ENCODE results near the gene KRTAP9-6. TPM values are rescaled to one million over a fixed set of nuclear protein-coding genes. Genes with fewer than 3 reads are reported as not detected.

KRTAP9-6 gene
- total RNA-seq, 1 experiment from 2014 or later, result not detected

- BruUV-seq (replicated peaks), result no TSS peak
- Histone ChIP-seq H3K27ac (ENCODE audit: low read length) (no peak overlapping the region), H2AFZ (ENCODE audit: low read length) (no peak overlapping the region), H3K4me3 (ENCODE audit: low read length) (no peak overlapping the region), H3K4me2 (ENCODE audit: low read length) (no peak overlapping the region), H3K9me2 (replicated peaks; ENCODE audit: low read length) (no peaks in the 10 kb centered on the region), H3K36me3 (ENCODE audit: low read depth, low read length) (no peaks in the 10 kb centered on the region), H3K4me1 (ENCODE audit: insufficient read depth, low read length) (no peaks in the 10 kb centered on the region), H4K20me1 (ENCODE audit: low read length) (no peaks in the 10 kb centered on the region), H3K27me3 (ENCODE audit: low read length) (no peaks in the 10 kb centered on the region), H3K9me3 (ENCODE audit: low read length) (no peaks in the 10 kb centered on the region), H3K79me2 (ENCODE audit: low read length) (no peaks in the 10 kb centered on the region), H3K9ac (ENCODE audit: low read length) (no peak overlapping the region), H3F3A (ENCODE audit: low read length, unreplicated experiment) (no peaks in the 10 kb centered on the region)
- no peak for TF ChIP-seq EZH2 (IDR thresholded peaks at IDR 0.05; ENCODE audit: low read length, unreplicated experiment)
- no peak for TF ChIP-seq CTCF (conservative IDR thresholded peaks at IDR 0.05; ENCODE audit: low read depth, low read length)
- no peak for TF ChIP-seq EZH2phosphoT487 (IDR thresholded peaks at IDR 0.05; ENCODE audit: borderline replicate concordance, low read length)
- intact Hi-C loops (cut with micrococcal nuclease), result no loop called here
- ChIA-PET POLR2A (ENCODE audit: unreplicated experiment) (no interaction called here), CTCF (no interaction called here)
- no peak for ATAC-seq
- no peak for DNase-seq
Observed at GRCh38 chr17:41308251-41308917, 43.2 kb downstream of the KRTAP9-6 start.

GRCh38 chr17:41308918-41309359 lies 43.8 kb downstream of the KRTAP9-6 start, which contains the start of gene KRTAP16-1:
Gene KRTAP16-1, minus strand, starts transcription at chr17:41309309. Its CDS starts 56 bp downstream, at chr17:41309253.
- Histone ChIP-seq H3K4me3 (ENCODE audit: low read length) (no peak within 1 kb of the TSS), H3K4me2 (ENCODE audit: low read length) (no peak within 1 kb of the TSS), H3K9me2 (replicated peaks; ENCODE audit: low read length) (no peaks in the 10 kb centered on the region), H3K79me2 (ENCODE audit: low read length) (no peaks in the 10 kb centered on the region), H3K36me3 (ENCODE audit: low read depth, low read length) (no peaks in the 10 kb centered on the region), H4K20me1 (ENCODE audit: low read length) (no peaks in the 10 kb centered on the region), H3K27me3 (ENCODE audit: low read length) (no peaks in the 10 kb centered on the region), H2AFZ (ENCODE audit: low read length) (no peak within 1 kb of the TSS), H3K9ac (ENCODE audit: low read length) (no peak within 1 kb of the TSS), H3F3A (ENCODE audit: low read length, unreplicated experiment) (no peaks in the 10 kb centered on the region), H3K4me1 (ENCODE audit: insufficient read depth, low read length) (no peaks in the 10 kb centered on the region), H3K27ac (ENCODE audit: low read length) (no peak within 1 kb of the TSS), H3K9me3 (ENCODE audit: low read length) (no peaks in the 10 kb centered on the region)
- TF ChIP-seq EZH2 (IDR thresholded peaks at IDR 0.05; ENCODE audit: low read length, unreplicated experiment) (no peak), CTCF (conservative IDR thresholded peaks at IDR 0.05; ENCODE audit: low read depth, low read length) (no peak), EZH2phosphoT487 (IDR thresholded peaks at IDR 0.05; ENCODE audit: borderline replicate concordance, low read length) (no peak)
- intact Hi-C loops (cut with micrococcal nuclease), result no loop called here
- no peak for DNase-seq
- ChIA-PET POLR2A (ENCODE audit: unreplicated experiment) (no interaction called here), CTCF (no interaction called here)
- ATAC-seq, result no peak
- BruUV-seq (replicated peaks), result no TSS peak

DNA sequence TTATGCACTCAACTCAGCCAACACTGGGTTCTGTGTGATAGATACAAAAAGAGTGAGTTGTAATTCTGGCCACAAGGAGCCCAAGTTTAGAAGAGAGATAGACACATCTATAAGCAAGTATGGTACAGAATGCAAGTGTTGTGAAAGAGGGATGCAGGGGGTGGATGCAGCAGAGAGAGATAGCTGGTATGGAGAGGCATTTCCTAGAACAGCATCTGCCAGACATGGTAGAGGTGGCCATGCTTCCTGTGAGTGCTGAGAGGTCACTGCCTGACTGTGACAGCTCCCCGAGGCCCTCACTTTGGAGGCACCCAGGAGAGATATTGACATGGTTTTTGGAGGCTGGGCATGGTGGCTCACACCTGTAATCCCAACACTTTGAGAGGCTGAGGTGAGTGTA lies 45.9 kb downstream of the KRTAP9-6 start:
- no peak overlapping the region for H3K27ac ChIP-seq (ENCODE audit: low read length)
- no peak overlapping the region for H2AFZ ChIP-seq (ENCODE audit: low read length)
- H3K79me2 ChIP-seq (ENCODE audit: low read length), result no peaks in the 10 kb centered on the region
- intact Hi-C loops (cut with micrococcal nuclease), result no loop called here
- no peak overlapping the region for H3K4me2 ChIP-seq (ENCODE audit: low read length)
- H3K9me3 ChIP-seq (ENCODE audit: low read length), result no peaks in the 10 kb centered on the region
- TF ChIP-seq EZH2phosphoT487 (IDR thresholded peaks at IDR 0.05; ENCODE audit: borderline replicate concordance, low read length), result no peak
- no peak for TF ChIP-seq CTCF (conservative IDR thresholded peaks at IDR 0.05; ENCODE audit: low read depth, low read length)
- TF ChIP-seq EZH2 (IDR thresholded peaks at IDR 0.05; ENCODE audit: low read length, unreplicated experiment), result no peak
- CTCF ChIA-PET, result no interaction called here
- no peaks in the 10 kb centered on the region for H3K27me3 ChIP-seq (ENCODE audit: low read length)
- no peaks in the 10 kb centered on the region for H3K36me3 ChIP-seq (ENCODE audit: low read depth, low read length)
- H3K4me3 ChIP-seq (ENCODE audit: low read length), result no peak overlapping the region
- no peak overlapping the region for H3K9ac ChIP-seq (ENCODE audit: low read length)
- no TSS peak for BruUV-seq (replicated peaks)
- H4K20me1 ChIP-seq (ENCODE audit: low read length), result no peaks in the 10 kb centered on the region
- H3K9me2 ChIP-seq (replicated peaks; ENCODE audit: low read length), result no peaks in the 10 kb centered on the region
- no peak for ATAC-seq
- no peaks in the 10 kb centered on the region for H3K4me1 ChIP-seq (ENCODE audit: insufficient read depth, low read length)
- no peaks in the 10 kb centered on the region for H3F3A ChIP-seq (ENCODE audit: low read length, unreplicated experiment)
- POLR2A ChIA-PET (ENCODE audit: unreplicated experiment), result no interaction called here
- DNase-seq, result no peak
